Measurements from ENCODE around the gene CDK19.

- no peak for TF ChIP-seq EZH2 (IDR thresholded peaks at IDR 0.05)
- TF ChIP-seq, protein P1, sequence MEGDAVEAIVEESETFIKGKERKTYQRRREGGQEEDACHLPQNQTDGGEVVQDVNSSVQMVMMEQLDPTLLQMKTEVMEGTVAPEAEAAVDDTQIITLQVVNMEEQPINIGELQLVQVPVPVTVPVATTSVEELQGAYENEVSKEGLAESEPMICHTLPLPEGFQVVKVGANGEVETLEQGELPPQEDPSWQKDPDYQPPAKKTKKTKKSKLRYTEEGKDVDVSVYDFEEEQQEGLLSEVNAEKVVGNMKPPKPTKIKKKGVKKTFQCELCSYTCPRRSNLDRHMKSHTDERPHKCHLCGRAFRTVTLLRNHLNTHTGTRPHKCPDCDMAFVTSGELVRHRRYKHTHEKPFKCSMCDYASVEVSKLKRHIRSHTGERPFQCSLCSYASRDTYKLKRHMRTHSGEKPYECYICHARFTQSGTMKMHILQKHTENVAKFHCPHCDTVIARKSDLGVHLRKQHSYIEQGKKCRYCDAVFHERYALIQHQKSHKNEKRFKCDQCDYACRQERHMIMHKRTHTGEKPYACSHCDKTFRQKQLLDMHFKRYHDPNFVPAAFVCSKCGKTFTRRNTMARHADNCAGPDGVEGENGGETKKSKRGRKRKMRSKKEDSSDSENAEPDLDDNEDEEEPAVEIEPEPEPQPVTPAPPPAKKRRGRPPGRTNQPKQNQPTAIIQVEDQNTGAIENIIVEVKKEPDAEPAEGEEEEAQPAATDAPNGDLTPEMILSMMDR (IDR thresholded peaks at IDR 0.05) = no peak
- TF ChIP-seq EZH2phosphoT487 (IDR thresholded peaks at IDR 0.05) = no peak
Measured at GRCh38 chr6:110615722-110616121, 199.5 kb downstream of the CDK19 start.
